ENCODE measurements around the gene UGT1A10. TPM values are rescaled to one million over a fixed set of nuclear protein-coding genes. Genes with fewer than 3 reads are reported as not detected.

Gene UGT1A10
- total and polyA plus RNA-seq, 10 of the 15 experiments (the other 5 are each of a cell fraction or from before 2014, with no cell fraction given): not detected

DNA sequence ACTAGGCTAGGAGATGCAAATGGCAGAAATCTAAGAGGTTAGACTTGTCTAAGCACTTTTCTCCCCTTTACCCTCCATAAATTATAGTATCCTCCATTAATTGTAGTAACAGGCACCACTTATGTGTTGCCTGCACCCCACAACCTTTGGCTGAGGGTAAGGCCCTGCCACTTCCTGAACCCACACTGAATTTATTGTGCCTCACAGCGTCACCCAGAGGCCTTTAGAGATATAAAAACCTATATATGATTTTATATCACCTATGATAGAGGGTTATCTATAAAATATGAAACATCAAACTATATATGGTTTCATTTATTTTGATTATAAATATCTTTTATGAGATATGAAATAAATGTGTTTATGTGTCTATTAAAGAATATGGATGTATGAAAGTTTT is 38.1 kb downstream of the UGT1A10 start:
- Histone ChIP-seq H3K27ac (ENCODE audit: control insufficient read depth, insufficient read depth) (no peak overlapping the region), H3K9ac (ENCODE audit: control insufficient read depth, insufficient read depth, low read length) (no peak overlapping the region), H3K27me3 (replicated peaks in 1 of 2; ENCODE audit: control insufficient read depth in 2 of 2, insufficient read depth in 2 of 2, low read length in 1 of 2) (no peaks in the 10 kb centered on the region; a peak in 1 of 4 replicates), H3K4me2 (ENCODE audit: control insufficient read depth, insufficient read depth) (no peak overlapping the region), H3K4me1 (ENCODE audit: control insufficient read depth, insufficient read depth, low read length) (no peaks in the 10 kb centered on the region), H3K79me2 (ENCODE audit: control insufficient read depth, insufficient read depth, low read length) (no peaks in the 10 kb centered on the region), H3K4me3 (no peak overlapping the region), H2AFZ (ENCODE audit: control insufficient read depth, low read depth, low read length) (no peak overlapping the region), H3K36me3 (ENCODE audit: control insufficient read depth in 2 of 2, insufficient read depth in 2 of 2, low read length in 1 of 2) (no peaks in the 10 kb centered on the region), H4K20me1 (ENCODE audit: control insufficient read depth, insufficient read depth) (no peaks in the 10 kb centered on the region), H3K9me3 (replicated peaks; ENCODE audit: control insufficient read depth, insufficient read depth, low read length) (no peaks in the 10 kb centered on the region)
- no peak for TF ChIP-seq POLR2AphosphoS5 (IDR thresholded peaks at IDR 0.05; ENCODE audit: low read length)
- no peak for TF ChIP-seq RFX5 (IDR thresholded peaks at IDR 0.05; ENCODE audit: low read depth, low read length)
- TF ChIP-seq SREBF2 (IDR thresholded peaks at IDR 0.05; ENCODE audit: low read length): no peak
- no peak for TF ChIP-seq MEF2A (IDR thresholded peaks at IDR 0.05; ENCODE audit: insufficient read depth, low read depth, low read length)
- TF ChIP-seq PAX8 (IDR thresholded peaks at IDR 0.05): no peak
- no peak for TF ChIP-seq CBFB (IDR thresholded peaks at IDR 0.05; ENCODE audit: low read depth)
- TF ChIP-seq RAD21 (IDR thresholded peaks at IDR 0.05; ENCODE audit: insufficient read depth, low read depth, low read length): peak; percentile 10; the same call in 1 of the 2 replicates
- TF ChIP-seq CTCF (IDR thresholded peaks at IDR 0.05 in 2 of 3, conservative IDR thresholded peaks at IDR 0.05 in 1 of 3; ENCODE audit: control insufficient read depth in 2 of 3, extremely low read depth in 1 of 3, insufficient read depth in 1 of 3, low read depth in 3 of 3, low read length in 3 of 3): 0 out of 6 replicates have a peak, but pooled peaks of 1 of the 3 experiments have one; percentile 15
- TF ChIP-seq ASH2L (IDR thresholded peaks at IDR 0.05; ENCODE audit: borderline replicate concordance, low read depth): no peak
- no peak for TF ChIP-seq STAT1 (conservative IDR thresholded peaks at IDR 0.05)
- TF ChIP-seq WRNIP1 (IDR thresholded peaks at IDR 0.05; ENCODE audit: borderline replicate concordance, low read depth, low read length): no peak
- no peak for TF ChIP-seq NR2C1 (IDR thresholded peaks at IDR 0.05)
- no peak for TF ChIP-seq PKNOX1 (IDR thresholded peaks at IDR 0.05)
- TF ChIP-seq DPF2 (IDR thresholded peaks at IDR 0.05): no peak
- no peak for TF ChIP-seq KAT2A (conservative IDR thresholded peaks at IDR 0.05; ENCODE audit: control insufficient read depth, low read depth, low read length)
- TF ChIP-seq NFXL1 (IDR thresholded peaks at IDR 0.05; ENCODE audit: borderline replicate concordance): no peak
- ChIA-PET CTCF (no interaction called here), SMC1A (ENCODE audit: uncharacterized antibody, unreplicated experiment) (no interaction called here), POLR2A (no interaction called here), RAD21 (ENCODE audit: unreplicated experiment) (no interaction called here)
- WGBS (ENCODE audit: insufficient coverage, insufficient replicate concordance, low lambda C conversion rate, missing lambda C conversion rate): 0% methylated on average over 1 of the region's 1 CpG
- no peak for ATAC-seq
- DNase-seq (ENCODE audit: low read depth, low spot score): no peak
- in situ Hi-C loops (cut with MboI): no loop called here
- BruUV-seq (replicated peaks): no TSS peak
- intact Hi-C loops (cut with micrococcal nuclease; ENCODE audit: unreplicated experiment): no loop called here
- FAIRE-seq: no peak

Measured in GM12878 (cell line).